Peyer's patch (tissue), 4 donors: Measurements from ENCODE around the gene SAP30. TPM values are rescaled to one million over a fixed set of nuclear protein-coding genes. Genes with fewer than 3 reads are reported as not detected.

Experiments used
- DNase-seq, 3 donors: peaks; one replicate each; pipeline ENCODE4 v3.0.0-alpha.2; 2017 to 2019
- H3K27ac ChIP-seq, 4 donors: fragments of 200-600 bp; sonication (generic); one replicate each; pipeline ENCODE4 v1.5.1; 2016 to 2019
- H3K27me3 ChIP-seq, 2 donors: fragments of 200-600 bp; sonication (generic); one replicate each; pipeline ENCODE4 v1.5.1; 2019
- H3K36me3 ChIP-seq, 3 donors: fragments of 200-600 bp; sonication (generic); one replicate each; pipeline ENCODE4 v1.5.1; 2016 to 2019
- H3K4me1 ChIP-seq, 4 donors: fragments of 200-600 bp; sonication (generic); one replicate each; pipeline ENCODE4 v1.5.1; 2016 to 2019
- H3K4me3 ChIP-seq, 4 donors: fragments of 200-600 bp; sonication (generic); 1 replicate in 3 of 4; 2 replicates in 1 of 4; pipeline ENCODE4 v1.5.1; 2016 to 2019; ENCODE audit warnings: mild to moderate bottlenecking in 1 of 4
- H3K9me3 ChIP-seq, 4 donors: fragments of 200-600 bp; sonication (generic); one replicate each; pipeline ENCODE4 v1.5.1; 2016 to 2019; ENCODE audit warnings: mild to moderate bottlenecking in 1 of 4
- POLR2A ChIP-seq, 2 donors: fragments of 450-650 bp; IDR thresholded peaks; one replicate each; pipeline ENCODE4 v1.5.1; 2017; ENCODE audit warnings: antibody characterized with exemption in 2 of 2, mild to moderate bottlenecking in 2 of 2, moderate library complexity in 2 of 2
- total RNA-seq, 4 donors: library from RNA; depleted of rRNA; stranded (reverse); fragments of >200 nt; gene quantifications; one replicate each; pipeline ENCODE4 v1.1.0, GENCODE V29; 2016
- TF ChIP-seq, protein P1 (sequence below), 6 experiments: fragments of 450-650 bp in 4 of 6; fragments of 200-600 bp in 2 of 6; sonication (generic) in 1 of 6; IDR thresholded peaks; one replicate each; pipeline ENCODE4 v1.5.1; 2017 to 2019; ENCODE audit warnings: antibody characterized with exemption in 6 of 6, mild to moderate bottlenecking in 3 of 6, moderate library complexity in 1 of 6

SAP30 gene
- total RNA-seq, 4 donors from 2014 or later, result 8.1 to 18.4 (median 16.0) TPM

DNA sequence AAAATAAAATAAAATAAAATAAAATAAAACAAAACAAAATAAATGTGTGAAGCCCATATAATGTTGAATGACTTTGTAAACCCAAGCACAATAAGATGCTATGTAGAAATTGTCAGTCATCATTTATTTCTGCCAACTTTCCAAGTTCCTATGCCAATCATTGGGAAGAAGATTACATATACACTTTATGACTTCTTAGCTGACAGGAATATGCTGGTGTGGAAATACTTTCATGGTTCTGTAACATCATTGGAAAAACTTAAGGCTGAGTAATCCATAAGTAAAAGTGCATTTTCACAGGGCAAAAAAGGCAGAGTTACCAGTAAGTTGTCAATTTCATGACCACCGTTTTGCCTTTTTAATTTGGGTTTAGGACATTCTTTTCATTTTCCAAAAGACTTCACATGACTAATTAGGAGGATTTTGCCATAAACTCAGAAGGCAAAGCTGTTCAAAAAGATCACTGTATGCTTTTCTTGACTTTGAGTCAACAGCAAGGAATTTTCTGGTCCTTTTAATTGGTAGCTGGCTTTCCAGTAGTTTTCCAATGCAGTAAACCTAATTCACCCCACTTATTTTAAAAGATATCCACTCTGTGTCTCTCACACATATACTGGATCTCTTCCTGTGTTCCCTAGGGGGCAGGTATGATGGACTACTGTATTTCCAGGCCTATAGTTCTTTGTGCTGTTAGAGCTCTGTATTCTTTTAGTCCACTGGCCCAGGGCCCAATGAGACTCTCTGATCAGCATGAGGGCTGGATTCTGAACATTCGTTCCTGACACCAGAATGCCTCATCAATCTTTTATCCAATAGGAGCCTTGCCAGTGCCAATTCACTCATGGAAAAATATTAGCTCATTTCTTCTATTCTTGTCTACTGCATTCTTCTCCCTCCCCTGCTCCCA is 54.4 kb downstream of the SAP30 start:
- Histone ChIP-seq H3K9me3 (no peaks in the 10 kb centered on the region), H3K27ac (peak overlapping the region in 3 of 4 donors; percentile 14 to 53 (median 39)), H3K4me3 (no peak overlapping the region), H3K4me1 (peaks cover 0 to 4% (median 0%) of the 10 kb centered on the region in 4 donors), H3K36me3 (no peaks in the 10 kb centered on the region), H3K27me3 (no peaks in the 10 kb centered on the region)
- DNase-seq, result no peak
- TF ChIP-seq POLR2A (IDR thresholded peaks at IDR 0.05), result no peak
- TF ChIP-seq, protein P1, sequence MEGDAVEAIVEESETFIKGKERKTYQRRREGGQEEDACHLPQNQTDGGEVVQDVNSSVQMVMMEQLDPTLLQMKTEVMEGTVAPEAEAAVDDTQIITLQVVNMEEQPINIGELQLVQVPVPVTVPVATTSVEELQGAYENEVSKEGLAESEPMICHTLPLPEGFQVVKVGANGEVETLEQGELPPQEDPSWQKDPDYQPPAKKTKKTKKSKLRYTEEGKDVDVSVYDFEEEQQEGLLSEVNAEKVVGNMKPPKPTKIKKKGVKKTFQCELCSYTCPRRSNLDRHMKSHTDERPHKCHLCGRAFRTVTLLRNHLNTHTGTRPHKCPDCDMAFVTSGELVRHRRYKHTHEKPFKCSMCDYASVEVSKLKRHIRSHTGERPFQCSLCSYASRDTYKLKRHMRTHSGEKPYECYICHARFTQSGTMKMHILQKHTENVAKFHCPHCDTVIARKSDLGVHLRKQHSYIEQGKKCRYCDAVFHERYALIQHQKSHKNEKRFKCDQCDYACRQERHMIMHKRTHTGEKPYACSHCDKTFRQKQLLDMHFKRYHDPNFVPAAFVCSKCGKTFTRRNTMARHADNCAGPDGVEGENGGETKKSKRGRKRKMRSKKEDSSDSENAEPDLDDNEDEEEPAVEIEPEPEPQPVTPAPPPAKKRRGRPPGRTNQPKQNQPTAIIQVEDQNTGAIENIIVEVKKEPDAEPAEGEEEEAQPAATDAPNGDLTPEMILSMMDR (IDR thresholded peaks at IDR 0.05), result no peak

DNA sequence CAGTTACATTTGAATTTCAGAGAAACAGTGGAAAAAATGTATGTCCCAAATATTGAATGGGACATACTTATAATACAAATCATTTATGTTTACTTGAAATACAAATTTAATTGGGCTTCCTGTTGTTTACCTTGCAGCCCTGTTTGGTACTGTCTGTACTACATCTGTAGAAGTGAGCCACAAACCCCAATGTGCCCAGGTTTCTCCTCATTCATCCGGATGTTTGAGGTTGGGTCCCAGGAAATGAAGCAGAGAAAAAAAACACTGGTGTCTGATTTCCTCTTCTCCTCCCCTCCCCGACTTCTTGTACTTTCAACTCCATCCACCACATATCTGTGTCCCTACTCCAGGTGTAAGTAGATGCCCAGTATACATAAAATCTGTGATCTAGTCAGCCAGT is 55.3 kb downstream of the SAP30 start:
- Histone ChIP-seq H3K4me1 (no peaks in the 10 kb centered on the region), H3K36me3 (no peaks in the 10 kb centered on the region), H3K27ac (peak overlapping the region in 2 of 4 donors; percentile 39 to 53), H3K4me3 (no peak overlapping the region), H3K9me3 (no peaks in the 10 kb centered on the region), H3K27me3 (no peaks in the 10 kb centered on the region)
- DNase-seq, result peak in 2 of 3 donors; percentile 31 to 65
- TF ChIP-seq, protein P1 (IDR thresholded peaks at IDR 0.05), result no peak
- TF ChIP-seq POLR2A (IDR thresholded peaks at IDR 0.05), result no peak

Other genes starting within 250 kb of the SAP30 start
- 100 to 1,000 TPM in 2 of 4 donors, 10 to 100 TPM in 2; 37.1 to 139 (median 96.4) TPM for gene GALNT7, start 202.1 kb upstream of the SAP30 start, total RNA-seq
- 100 to 1,000 TPM in 1 of 4 donors, 10 to 100 TPM in 3; 30.4 to 112 (median 34.6) TPM for gene HMGB2, start 36.6 kb upstream of the SAP30 start, total RNA-seq
- not detected for gene SCRG1, start 28.2 kb downstream of the SAP30 start, total RNA-seq
- gene HAND2, start 159.3 kb downstream of the SAP30 start, total RNA-seq, result 10 to 100 TPM in 1 of 4 donors, 1 to 10 TPM in 2, not detected in 1; 4.9 to 40.4 (median 9.1) TPM